ENCODE data around the gene OR4A16.

OR4A16 gene

GRCh38 chr11:55342901-55343300 lies at the start of gene OR4A16:
Gene OR4A16 (plus strand): TSS chr11:55343201. CDS start chr11:55343201, 0 bp downstream.
- no peak for DNase-seq (ENCODE audit: low read depth, low spot score)

- DNase-seq (ENCODE audit: low read depth, low spot score) = no peak
Measured at GRCh38 chr11:55324500-55324899, 18.5 kb upstream of the OR4A16 start.

GRCh38 chr11:55345306-55345705 lies 2.3 kb downstream of the OR4A16 start:
- no peak for DNase-seq (ENCODE audit: low read depth, low spot score)

GRCh38 chr11:55349032-55349431 lies 6.0 kb downstream of the OR4A16 start:
- no peak for DNase-seq (ENCODE audit: low read depth, low spot score)

GRCh38 chr11:55357560-55358184 lies 14.7 kb downstream of the OR4A16 start:
- DNase-seq (ENCODE audit: low read depth, low spot score) = no peak

- no peak for DNase-seq (ENCODE audit: low read depth, low spot score)
Measured at GRCh38 chr11:55367674-55368073, 24.7 kb downstream of the OR4A16 start, which contains the start of gene OR4A15. Gene OR4A15 (plus strand): TSS chr11:55367974. CDS start chr11:55367974, 0 bp downstream.
